Putamen (tissue), 1 donor: ENCODE measurements around the gene PGAM5.
"Not testable (repeated sequence)": the region's sequence is repeated elsewhere in the genome, so short reads cannot be mapped to it uniquely, and the experiment has no call there.

Experiments used
- DNase-seq: peaks from one replicate; pipeline ENCODE4 v3.0.0-alpha.2; 2016; ENCODE audit warnings: low spot score

The PGAM5 gene

DNA sequence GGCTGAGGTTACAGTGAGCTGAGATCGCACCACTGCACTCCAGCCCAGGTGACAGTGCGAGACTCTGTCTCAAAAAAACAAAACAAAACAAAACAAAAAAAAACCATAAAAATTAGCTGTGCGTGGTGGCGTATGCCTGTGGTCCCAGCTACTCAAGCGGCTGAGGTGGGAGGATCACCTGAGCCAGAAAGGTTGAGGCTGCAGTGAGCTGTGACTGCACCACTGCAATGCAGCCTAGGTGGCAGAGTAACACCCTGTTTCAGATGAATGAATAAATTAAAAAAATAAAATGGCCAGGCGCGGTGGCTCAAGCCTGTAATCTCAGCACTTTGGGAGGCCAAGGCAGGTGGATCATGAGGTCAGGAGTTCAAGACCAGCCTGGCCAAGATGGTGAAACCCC is 43.0 kb downstream of the PGAM5 start:
- not testable (repeated sequence) for DNase-seq

DNA sequence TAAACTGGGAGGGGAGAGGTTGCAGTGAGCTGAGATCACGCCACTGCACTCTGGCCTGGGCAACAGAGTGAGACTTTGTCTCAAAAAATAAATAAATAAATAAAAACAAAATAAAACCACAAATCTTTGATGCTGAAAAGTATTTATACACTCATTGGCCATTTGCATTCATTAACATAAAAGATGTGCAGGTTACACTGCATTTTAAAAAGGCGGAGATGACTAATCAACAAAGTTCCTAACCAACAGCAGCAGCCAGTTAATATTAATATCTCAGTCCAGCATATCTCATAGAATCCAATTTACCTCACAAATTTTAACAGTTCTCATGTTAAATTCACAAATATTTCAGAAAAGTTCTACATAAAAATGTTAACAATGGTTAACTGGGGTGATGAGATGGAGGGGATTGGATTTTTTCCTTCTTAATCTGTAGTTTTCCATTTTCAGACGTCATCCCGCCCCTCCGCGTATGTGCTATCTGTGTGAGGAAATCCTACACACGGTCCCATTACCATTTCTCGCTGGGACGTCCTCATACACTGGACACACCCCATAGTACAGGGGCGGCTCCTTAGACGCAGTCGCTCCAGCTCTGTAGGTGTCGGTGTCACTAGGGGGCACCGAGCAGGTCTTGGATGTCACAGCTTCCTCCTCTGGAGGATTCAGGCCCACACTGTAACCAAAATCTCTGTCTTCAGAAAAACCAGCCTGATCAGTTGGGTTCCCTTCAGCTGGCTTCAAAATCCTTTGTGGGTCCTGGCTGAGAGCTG is 43.7 kb downstream of the PGAM5 start:
- no peak for DNase-seq

DNA sequence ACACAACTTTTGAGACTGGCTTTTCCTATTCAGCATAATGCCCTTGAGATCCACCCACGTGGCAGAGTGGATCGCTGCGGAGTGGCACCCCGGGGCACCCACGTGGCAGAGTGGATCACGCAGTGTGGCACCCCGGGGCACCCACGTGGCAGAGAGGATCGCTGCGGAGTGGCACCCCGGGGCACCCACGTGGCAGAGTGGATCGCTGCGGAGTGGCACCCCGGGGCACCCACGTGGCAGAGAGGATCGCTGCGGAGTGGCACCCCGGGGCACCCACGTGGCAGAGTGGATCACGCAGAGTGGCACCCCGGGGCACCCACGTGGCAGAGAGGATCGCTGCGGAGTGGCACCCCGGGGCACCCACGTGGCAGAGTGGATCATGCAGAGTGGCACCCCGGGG is 48.2 kb downstream of the PGAM5 start:
- DNase-seq = not testable (repeated sequence)

DNA sequence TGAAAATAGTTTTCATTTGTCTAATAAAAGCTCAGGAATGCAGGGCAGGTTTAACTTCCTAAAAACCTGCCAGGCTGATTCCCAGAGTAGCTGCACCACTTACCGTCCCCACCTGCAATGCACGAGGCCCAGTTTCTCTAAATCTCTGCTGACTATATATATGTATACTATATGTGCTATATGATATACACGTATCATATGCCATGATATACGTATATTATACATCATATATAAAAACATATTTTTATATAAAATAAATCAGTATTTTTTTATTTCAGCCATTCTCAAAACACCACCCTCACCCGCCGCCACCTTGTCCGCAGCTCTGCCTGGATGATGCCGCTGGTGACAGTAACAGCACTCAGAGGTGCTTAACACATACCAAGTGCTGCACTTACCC is 48.7 kb downstream of the PGAM5 start:
- no peak for DNase-seq

GRCh38 chr12:132761032-132761920 is 50.6 kb downstream of the PGAM5 start, which contains the start of gene ANKLE2:
ANKLE2 (minus strand) TSS chr12:132761832; CDS start chr12:132761798, 34 bp downstream.
- peak; percentile 7 for DNase-seq

GRCh38 chr12:132761921-132762583 is 51.4 kb downstream of the PGAM5 start:
- DNase-seq = peak; percentile 89

GRCh38 chr12:132764231-132764630 is 53.6 kb downstream of the PGAM5 start:
- no peak for DNase-seq

DNA sequence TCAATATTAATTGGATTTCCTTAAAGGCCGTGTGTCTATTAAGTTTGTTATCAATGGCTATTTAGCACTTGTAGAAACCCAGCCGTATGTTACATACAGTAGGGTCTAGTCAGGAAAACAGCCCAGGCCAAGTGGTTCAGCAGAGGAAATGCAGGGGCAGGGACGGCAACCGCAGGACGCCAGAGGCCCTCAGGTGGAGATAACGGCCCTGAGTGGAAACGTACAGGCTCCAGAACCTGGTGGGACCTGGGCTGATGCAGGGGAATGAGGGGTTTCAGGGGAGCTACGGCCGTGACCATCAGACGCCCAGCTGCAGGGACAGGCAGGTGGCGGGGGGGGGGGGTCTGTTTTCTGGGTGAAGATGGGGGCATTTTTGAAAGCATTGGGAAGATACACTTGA is 54.7 kb downstream of the PGAM5 start:
- no peak for DNase-seq

GRCh38 chr12:132766380-132767085 is 55.9 kb downstream of the PGAM5 start:
- peak; percentile 31 for DNase-seq

DNA sequence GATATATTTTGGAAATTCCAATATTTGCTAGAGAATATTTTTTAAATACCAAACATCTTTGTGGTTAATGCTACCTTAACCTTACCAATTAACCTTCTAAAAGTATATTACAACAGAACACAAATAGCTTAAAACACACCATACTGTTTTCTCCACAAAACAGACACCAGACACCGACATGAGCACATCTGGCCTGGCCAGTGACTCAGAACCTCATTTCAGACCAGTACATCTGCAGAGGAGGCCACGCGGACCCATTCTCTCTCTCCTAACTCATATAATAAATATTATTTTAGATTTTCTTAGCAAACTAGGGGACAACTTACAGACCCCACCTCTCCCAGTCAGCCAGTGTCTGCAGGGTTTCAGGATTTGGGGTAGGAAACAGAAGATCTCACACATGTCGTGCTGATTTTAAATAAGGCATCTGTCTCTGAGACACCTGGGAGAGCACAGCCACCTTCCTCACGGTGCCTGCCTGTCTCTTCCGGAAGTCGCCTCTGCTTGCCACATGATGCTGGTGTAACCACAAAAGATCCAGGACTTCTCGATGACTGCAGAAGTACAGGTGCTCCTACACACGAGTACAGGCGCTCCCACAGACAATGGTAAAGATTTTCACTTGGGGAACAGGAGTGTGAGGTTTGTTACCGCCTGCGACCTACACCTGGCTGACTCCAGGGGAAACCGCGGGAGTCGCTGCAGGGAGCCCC is 60.6 kb downstream of the PGAM5 start:
- DNase-seq = peak; percentile 9
